Measurements from ENCODE around the gene USP49. TPM values are rescaled to one million over a fixed set of nuclear protein-coding genes. Genes with fewer than 3 reads are reported as not detected.
"Not testable (repeated sequence)": the region's sequence is repeated elsewhere in the genome, so short reads cannot be mapped to it uniquely, and the experiment has no call there.

USP49 gene
- total RNA-seq, 1 donor from 2014 or later = 4.8 TPM

GRCh38 chr6:41813956-41814355 lies 81.2 kb downstream of the USP49 start:
- H3K4me3 Mint-ChIP-seq = no peak overlapping the region
- H3K27ac Mint-ChIP-seq = no peak overlapping the region
- H3K9me3 Mint-ChIP-seq = no peaks in the 10 kb centered on the region
- H3K36me3 Mint-ChIP-seq (ENCODE audit: low read depth) = no peaks in the 10 kb centered on the region
- intact Hi-C loops (cut with micrococcal nuclease) = no loop called here
- H3K4me1 Mint-ChIP-seq (ENCODE audit: low read depth) = no peaks in the 10 kb centered on the region
- H3K27me3 Mint-ChIP-seq (ENCODE audit: insufficient read depth) = no peaks in the 10 kb centered on the region
- DNase-seq (ENCODE audit: low spot score) = no peak

- Mint-ChIP-seq H3K36me3 (ENCODE audit: low read depth) (no peaks in the 10 kb centered on the region), H3K4me3 (no peak overlapping the region), H3K9me3 (no peaks in the 10 kb centered on the region), H3K27me3 (ENCODE audit: insufficient read depth) (no peaks in the 10 kb centered on the region), H3K27ac (no peak overlapping the region), H3K4me1 (ENCODE audit: low read depth) (no peaks in the 10 kb centered on the region)
- DNase-seq (ENCODE audit: low spot score) = no peak
- intact Hi-C loops (cut with micrococcal nuclease) = no loop called here
Measured at GRCh38 chr6:41813469-41813868, 81.7 kb downstream of the USP49 start.

DNA sequence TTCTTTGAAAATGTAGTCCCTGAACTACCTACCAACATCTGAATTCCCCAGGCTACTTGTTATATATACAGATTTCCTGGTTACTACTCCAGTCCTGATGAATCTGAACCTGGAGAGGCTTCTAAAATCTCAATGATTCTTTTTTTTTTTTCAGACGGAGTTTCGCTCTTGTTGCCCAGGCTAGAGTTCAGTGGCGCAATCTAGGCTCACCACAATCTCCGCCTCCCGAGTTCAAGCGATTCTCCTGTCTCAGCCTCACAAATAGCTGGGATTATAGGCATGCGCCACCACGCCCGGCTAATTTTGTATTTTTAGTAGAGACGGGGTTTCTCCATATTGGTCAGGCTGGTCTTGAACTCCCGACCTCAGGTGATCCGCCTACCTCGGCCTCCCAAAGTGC lies 83.2 kb downstream of the USP49 start:
- H3K27me3 Mint-ChIP-seq (ENCODE audit: insufficient read depth); H3K4me3 Mint-ChIP-seq; H3K4me1 Mint-ChIP-seq (ENCODE audit: low read depth); H3K27ac Mint-ChIP-seq; H3K9me3 Mint-ChIP-seq; H3K36me3 Mint-ChIP-seq (ENCODE audit: low read depth); DNase-seq (ENCODE audit: low spot score); intact Hi-C loops (cut with micrococcal nuclease): not testable (repeated sequence)

GRCh38 chr6:41811095-41811494 lies 84.1 kb downstream of the USP49 start:
- no peaks in the 10 kb centered on the region for H3K4me1 Mint-ChIP-seq (ENCODE audit: low read depth)
- no peaks in the 10 kb centered on the region for H3K27me3 Mint-ChIP-seq (ENCODE audit: insufficient read depth)
- no peak overlapping the region for H3K4me3 Mint-ChIP-seq
- no peak overlapping the region for H3K27ac Mint-ChIP-seq
- H3K9me3 Mint-ChIP-seq = no peaks in the 10 kb centered on the region
- no peaks in the 10 kb centered on the region for H3K36me3 Mint-ChIP-seq (ENCODE audit: low read depth)
- intact Hi-C loops (cut with micrococcal nuclease) = no loop called here
- no peak for DNase-seq (ENCODE audit: low spot score)

GRCh38 chr6:41805830-41806774 lies 89.1 kb downstream of the USP49 start:
- no peaks in the 10 kb centered on the region for H3K4me1 Mint-ChIP-seq (ENCODE audit: low read depth)

DNA sequence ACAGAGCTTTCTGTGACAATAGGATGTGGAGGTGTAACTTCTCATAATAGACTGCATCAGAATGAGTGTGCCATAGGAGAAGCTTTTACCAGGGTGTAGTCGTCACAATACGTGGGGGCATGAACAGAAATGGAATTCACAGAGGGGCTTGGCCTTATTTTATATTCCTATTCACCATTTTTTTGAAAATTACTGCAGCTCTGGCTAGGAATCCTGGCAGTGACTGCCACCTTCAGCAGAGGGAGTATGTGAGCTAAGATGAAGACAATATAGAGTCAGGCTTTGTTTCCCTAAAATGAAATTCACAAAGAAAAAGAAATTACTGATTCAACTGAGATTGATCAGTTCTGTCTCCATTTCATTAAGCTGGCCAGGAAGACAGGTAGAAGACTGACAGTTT lies 93.8 kb downstream of the USP49 start:
- Mint-ChIP-seq H3K36me3 (ENCODE audit: low read depth) (peaks cover 2% of the 10 kb centered on the region), H3K4me1 (ENCODE audit: low read depth) (no peaks in the 10 kb centered on the region), H3K9me3 (no peaks in the 10 kb centered on the region), H3K27ac (no peak overlapping the region), H3K4me3 (no peak overlapping the region), H3K27me3 (ENCODE audit: insufficient read depth) (no peaks in the 10 kb centered on the region)
- intact Hi-C loops (cut with micrococcal nuclease) = loop anchor here (1.0 kb wide), 1 partner anchor 243 kb away; no protein-coding TSS in a partner anchor
- DNase-seq (ENCODE audit: low spot score) = no peak

More at GRCh38 chr6:41805830-41806774, 89.1 kb downstream of the USP49 start:
- intact Hi-C loops (cut with micrococcal nuclease) = no loop called here
- DNase-seq (ENCODE audit: low spot score) = no peak
- Mint-ChIP-seq H3K4me3 (no peak overlapping the region), H3K27me3 (ENCODE audit: insufficient read depth) (no peaks in the 10 kb centered on the region), H3K9me3 (no peaks in the 10 kb centered on the region), H3K36me3 (ENCODE audit: low read depth) (no peaks in the 10 kb centered on the region), H3K27ac (no peak overlapping the region)

DNA sequence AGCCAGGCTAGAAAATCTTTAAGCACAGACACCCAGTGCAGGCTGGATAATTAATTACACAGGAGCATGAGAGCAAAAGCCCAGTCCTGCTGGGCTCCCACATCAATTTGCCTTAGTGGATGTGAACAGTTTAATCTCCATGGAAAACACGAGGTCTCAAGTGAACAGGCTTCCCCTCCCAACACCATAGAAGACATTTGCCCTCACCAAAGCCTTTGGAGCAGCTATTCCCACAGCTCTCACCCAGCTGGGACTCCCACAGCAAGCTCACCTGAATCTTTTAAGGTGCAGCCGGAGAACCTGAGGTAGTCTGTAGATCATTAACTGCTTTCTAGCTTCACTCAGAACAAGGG lies 95.6 kb downstream of the USP49 start:
- H3K27ac Mint-ChIP-seq = no peak overlapping the region
- peaks cover 7% of the 10 kb centered on the region for H3K36me3 Mint-ChIP-seq (ENCODE audit: low read depth)
- no peaks in the 10 kb centered on the region for H3K27me3 Mint-ChIP-seq (ENCODE audit: insufficient read depth)
- H3K4me1 Mint-ChIP-seq (ENCODE audit: low read depth) = no peaks in the 10 kb centered on the region
- no peaks in the 10 kb centered on the region for H3K9me3 Mint-ChIP-seq
- intact Hi-C loops (cut with micrococcal nuclease) = no loop called here
- H3K4me3 Mint-ChIP-seq = no peak overlapping the region
- no peak for DNase-seq (ENCODE audit: low spot score)

- intact Hi-C loops (cut with micrococcal nuclease) = no loop called here
- DNase-seq (ENCODE audit: low spot score) = no peak
- Mint-ChIP-seq H3K4me3 (no peak overlapping the region), H3K36me3 (ENCODE audit: low read depth) (peaks cover 7% of the 10 kb centered on the region), H3K9me3 (no peaks in the 10 kb centered on the region), H3K27ac (no peak overlapping the region), H3K4me1 (ENCODE audit: low read depth) (no peaks in the 10 kb centered on the region), H3K27me3 (ENCODE audit: insufficient read depth) (no peaks in the 10 kb centered on the region)
Measured at GRCh38 chr6:41798901-41799558, 96.1 kb downstream of the USP49 start.

DNA sequence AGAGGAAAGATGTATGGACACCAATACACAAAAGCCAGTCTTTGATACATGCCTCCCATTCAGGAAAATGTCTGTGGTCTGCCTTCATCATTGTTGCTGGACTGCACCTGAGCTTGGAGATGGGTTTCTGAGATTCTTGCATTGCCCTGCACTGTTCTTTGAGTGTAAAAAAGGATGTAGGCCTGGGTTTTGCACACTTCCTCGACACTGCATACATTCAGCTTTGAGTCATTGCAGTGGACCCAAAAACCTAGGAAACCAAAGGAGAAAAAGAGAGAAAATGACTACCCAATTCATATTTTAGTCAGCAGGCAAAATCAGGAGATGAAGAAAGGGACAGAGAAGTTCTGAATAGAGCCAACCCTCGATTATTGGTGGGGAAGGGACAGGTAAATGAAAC lies 98.7 kb downstream of the USP49 start:
- intact Hi-C loops (cut with micrococcal nuclease) = no loop called here

DNA sequence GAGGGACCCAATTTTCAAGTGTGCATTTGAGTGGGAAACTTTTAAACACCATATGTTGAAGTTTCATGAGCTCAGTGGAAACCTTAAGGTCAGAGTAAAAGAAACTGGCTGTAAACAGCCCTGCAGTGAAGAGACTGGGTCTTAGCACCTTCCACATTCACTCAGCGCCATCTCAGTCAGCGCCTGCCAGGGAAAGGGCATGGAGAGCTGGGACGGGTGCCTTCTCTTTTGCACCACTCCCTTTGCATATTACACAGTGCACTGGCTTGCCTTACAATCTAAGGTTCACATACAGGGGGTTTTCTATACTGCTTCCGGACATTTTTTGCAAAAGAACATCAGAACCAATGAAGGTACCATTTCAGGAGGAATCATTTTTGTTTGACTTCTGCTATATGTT lies 103.2 kb downstream of the USP49 start:
- Mint-ChIP-seq H3K9me3 (no peaks in the 10 kb centered on the region), H3K27ac (no peak overlapping the region), H3K27me3 (ENCODE audit: insufficient read depth) (peaks cover 1% of the 10 kb centered on the region), H3K4me1 (ENCODE audit: low read depth) (peaks cover 17% of the 10 kb centered on the region), H3K36me3 (ENCODE audit: low read depth) (peaks cover 35% of the 10 kb centered on the region), H3K4me3 (no peak overlapping the region)
- DNase-seq (ENCODE audit: low spot score) = no peak
- intact Hi-C loops (cut with micrococcal nuclease) = no loop called here

More for the DNA sequence above, 98.7 kb downstream of the USP49 start:
- no peaks in the 10 kb centered on the region for H3K9me3 Mint-ChIP-seq
- H3K4me3 Mint-ChIP-seq = no peak overlapping the region
- no peak for DNase-seq (ENCODE audit: low spot score)
- no peaks in the 10 kb centered on the region for H3K4me1 Mint-ChIP-seq (ENCODE audit: low read depth)
- peaks cover 17% of the 10 kb centered on the region for H3K36me3 Mint-ChIP-seq (ENCODE audit: low read depth)
- no peaks in the 10 kb centered on the region for H3K27me3 Mint-ChIP-seq (ENCODE audit: insufficient read depth)
- no peak overlapping the region for H3K27ac Mint-ChIP-seq

- H3K4me3 Mint-ChIP-seq = no peak overlapping the region
- DNase-seq (ENCODE audit: low spot score) = no peak
- intact Hi-C loops (cut with micrococcal nuclease) = no loop called here
- H3K4me1 Mint-ChIP-seq (ENCODE audit: low read depth) = peaks cover 17% of the 10 kb centered on the region
- H3K27me3 Mint-ChIP-seq (ENCODE audit: insufficient read depth) = peaks cover 3% of the 10 kb centered on the region
- peaks cover 32% of the 10 kb centered on the region for H3K36me3 Mint-ChIP-seq (ENCODE audit: low read depth)
- no peaks in the 10 kb centered on the region for H3K9me3 Mint-ChIP-seq
- H3K27ac Mint-ChIP-seq = no peak overlapping the region
Measured at GRCh38 chr6:41791305-41791704, 103.9 kb downstream of the USP49 start.

DNA sequence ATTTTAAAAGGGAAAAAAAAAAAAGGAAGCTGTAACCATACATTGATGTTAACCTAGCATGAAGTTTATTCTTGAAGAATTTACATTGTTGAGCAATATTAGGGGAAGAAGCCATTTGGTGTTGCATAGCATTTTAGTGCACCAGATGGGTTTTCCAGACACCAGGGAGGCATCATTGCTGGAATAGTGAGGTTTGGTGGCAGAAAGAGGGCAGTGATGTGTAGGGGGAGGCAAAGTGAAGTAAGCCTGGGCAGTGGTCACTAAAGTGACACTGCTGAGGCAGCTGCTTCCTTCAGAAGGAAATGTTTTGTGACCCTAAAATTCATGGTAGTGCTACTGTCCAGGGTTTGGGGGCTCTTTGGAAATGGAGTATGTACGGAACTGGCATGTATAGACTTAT lies 105.1 kb downstream of the USP49 start:
- Mint-ChIP-seq H3K9me3 (no peaks in the 10 kb centered on the region), H3K4me1 (ENCODE audit: low read depth) (peaks cover 17% of the 10 kb centered on the region), H3K36me3 (ENCODE audit: low read depth) (peaks cover 30% of the 10 kb centered on the region), H3K27ac (no peak overlapping the region), H3K4me3 (no peak overlapping the region), H3K27me3 (ENCODE audit: insufficient read depth) (peaks cover 4% of the 10 kb centered on the region)
- intact Hi-C loops (cut with micrococcal nuclease) = no loop called here
- DNase-seq (ENCODE audit: low spot score) = no peak

GRCh38 chr6:41789390-41789724 lies 105.8 kb downstream of the USP49 start:
- Mint-ChIP-seq H3K4me3 (peak overlapping the region; percentile 97), H3K4me1 (ENCODE audit: low read depth) (peaks cover 17% of the 10 kb centered on the region), H3K27ac (no peak overlapping the region), H3K36me3 (ENCODE audit: low read depth) (peaks cover 28% of the 10 kb centered on the region), H3K27me3 (ENCODE audit: insufficient read depth) (peaks cover 5% of the 10 kb centered on the region), H3K9me3 (no peaks in the 10 kb centered on the region)
- intact Hi-C loops (cut with micrococcal nuclease) = loop anchor here (5.0 kb wide), 2 partner anchors 242 to 1728 kb away; partner anchors contain the start of genes FOXP4, POLR1C and YIPF3
- DNase-seq (ENCODE audit: low spot score) = no peak
